B cell (primary cell): ENCODE results near the gene FRMPD4. TPM values are rescaled to one million over a fixed set of nuclear protein-coding genes. Genes with fewer than 3 reads are reported as not detected.

Experiments
- ATAC-seq: fragments of 200-7000 bp; cut with Tn5 transposase; one replicate; pipeline ENCODE4 v1.10.0; 2021; ENCODE audit warnings: low read depth, mild to moderate bottlenecking, moderate number of reproducible peaks, moderate library complexity
- CTCF ChIA-PET: fragments of 350-600 bp; sonication (Branson Sonifier 250); formaldehyde crosslinking; loops from one replicate; lab custom pipeline; 2021; ENCODE audit warnings: antibody characterized with exemption, inconsistent platforms; lab: Charles Lee
- POLR2A ChIA-PET: fragments of 350-600 bp; sonication (Branson Sonifier 250); formaldehyde crosslinking; loops from one replicate; lab custom pipeline; 2021; ENCODE audit warnings: antibody characterized with exemption; lab: Charles Lee
- DNase-seq: peaks from one replicate; pipeline ENCODE4 v3.0.0; 2013
- H2AFZ ChIP-seq: 2 replicates; pipeline ENCODE4 v1.6.1; 2012; ENCODE audit warnings: mild to moderate bottlenecking, low read depth, low read length; ENCODE audit not compliant: insufficient read depth, poor library complexity, severe bottlenecking
- H3K27ac ChIP-seq, 2 donors: 1 replicate in 1 of 2; 2 replicates in 1 of 2; pipeline ENCODE4 v1.5.1; 2012 to 2013; ENCODE audit warnings: low read length in 2 of 2, mild to moderate bottlenecking in 2 of 2, moderate library complexity in 1 of 2
- H3K27me3 ChIP-seq, 4 experiments: fragments of 200-600 bp in 1 of 4; sonication (generic) in 1 of 4; replicated peaks in 1 of 4; 1 replicate in 2 of 4; 2 replicates in 2 of 4; pipeline versions ENCODE4 v1.6.1 to v1.7.0; 2013 to 2016; ENCODE audit warnings: low read length in 3 of 4, mild to moderate bottlenecking in 2 of 4, mixed read lengths in 1 of 4, moderate library complexity in 1 of 4; ENCODE audit not compliant: insufficient read depth in 4 of 4, control insufficient read depth in 3 of 4; ENCODE audit errors: control extremely low read depth in 1 of 4
- H3K36me3 ChIP-seq, 2 experiments: replicated peaks in 1 of 2; 1 replicate in 1 of 2; 2 replicates in 1 of 2; pipeline versions ENCODE4 v1.6.1 to v1.7.1; 2013; ENCODE audit warnings: low read length in 1 of 2; ENCODE audit not compliant: insufficient read depth in 2 of 2, control insufficient read depth in 1 of 2; ENCODE audit errors: control extremely low read depth in 1 of 2, extremely low read depth in 1 of 2
- H3K4me1 ChIP-seq, 2 donors: fragments of 200-600 bp in 1 of 2; sonication (generic) in 1 of 2; 1 replicate in 1 of 2; 2 replicates in 1 of 2; pipeline versions ENCODE4 v1.5.1 to v1.6.1; 2013 to 2017; ENCODE audit warnings: low read length in 2 of 2; ENCODE audit not compliant: control insufficient read depth in 2 of 2, insufficient read depth in 2 of 2
- H3K4me2 ChIP-seq: replicated peaks from 2 replicates; pipeline ENCODE3; 2012; ENCODE audit warnings: mild to moderate bottlenecking, low read depth, low read length; ENCODE audit not compliant: poor library complexity, severe bottlenecking
- H3K4me3 ChIP-seq, 5 experiments: fragments of 200-600 bp in 1 of 5; sonication (generic) in 1 of 5; 1 replicate in 3 of 5; 2 replicates in 2 of 5; pipeline versions ENCODE4 v1.5.1 to v1.7.0; 2011 to 2016; ENCODE audit warnings: low read length in 4 of 5, mild to moderate bottlenecking in 4 of 5, low read depth in 2 of 5, control low read depth in 1 of 5, moderate library complexity in 1 of 5; ENCODE audit not compliant: insufficient read depth in 1 of 5; ENCODE audit errors: control extremely low read depth in 1 of 5, extremely low read depth in 1 of 5
- H3K79me2 ChIP-seq: fragments of 200-600 bp; sonication (generic); one replicate; pipeline ENCODE4 v1.6.0; 2016; ENCODE audit warnings: low read length; ENCODE audit not compliant: control insufficient read depth, insufficient read depth
- H3K9ac ChIP-seq: fragments of 200-600 bp; sonication (generic); 2 replicates; pipeline ENCODE4 v1.6.1; 2017; ENCODE audit warnings: mild to moderate bottlenecking, low read length, moderate library complexity
- H3K9me3 ChIP-seq, 3 donors: one replicate each; pipeline versions ENCODE4 v1.6.1 to v1.7.1; 2013; ENCODE audit warnings: low read length in 2 of 3; ENCODE audit not compliant: control insufficient read depth in 2 of 3, insufficient read depth in 1 of 3; ENCODE audit errors: control extremely low read depth in 1 of 3
- H4K20me1 ChIP-seq: 2 replicates; pipeline ENCODE4 v1.6.0; 2012; ENCODE audit warnings: mild to moderate bottlenecking, low read length; ENCODE audit not compliant: insufficient read depth, control insufficient read depth, poor library complexity, severe bottlenecking
- H3K27ac Mint-ChIP-seq: one replicate; pipeline ENCODE4 v1.8.0; 2021; ENCODE audit warnings: mixed read lengths
- H3K27me3 Mint-ChIP-seq: one replicate; pipeline ENCODE4 v1.8.0; 2021; ENCODE audit warnings: mixed read lengths
- H3K4me1 Mint-ChIP-seq: one replicate; pipeline ENCODE4 v1.8.0; 2021; ENCODE audit warnings: mixed read lengths
- H3K4me3 Mint-ChIP-seq: one replicate; pipeline ENCODE4 v1.8.0; 2021; ENCODE audit warnings: mixed read lengths
- H3K9me3 Mint-ChIP-seq: one replicate; pipeline ENCODE4 v1.8.0; 2022; ENCODE audit warnings: mixed read lengths; ENCODE audit not compliant: insufficient read depth
- CTCF ChIP-seq: fragments of 200-600 bp; IDR thresholded peaks from one replicate; pipeline ENCODE4 v1.8.0; 2022; ENCODE audit warnings: antibody characterized with exemption, mild to moderate bottlenecking
- EZH2 ChIP-seq: IDR thresholded peaks from 2 replicates; pipeline ENCODE4 v1.6.1; 2012; ENCODE audit warnings: borderline replicate concordance, low read depth, mild to moderate bottlenecking, moderate library complexity, low read length; ENCODE audit not compliant: insufficient read depth, poor library complexity, severe bottlenecking
- WGBS: methylation state at CpG from one replicate; pipeline ENCODE4 v1.1.5; 2013; ENCODE audit warnings: missing lambda C conversion rate; ENCODE audit not compliant: insufficient coverage; 5-methylcytosine and 5-hydroxymethylcytosine counted together
- intact Hi-C: fragments of 100-400 bp; cut with micrococcal nuclease; formaldehyde crosslinking; loops from one replicate; pipeline ENCODE4 v1.10.0; 2022
- polyA plus RNA-seq: library from polyadenylated mRNA; depleted of rRNA; stranded (reverse); fragments of >200 nt; gene quantifications from 2 replicates; pipeline ENCODE4 v1.2.3, GENCODE V29; 2012
- total RNA-seq, 2 donors: library from RNA; stranded (reverse); fragments of 120-200 nt in 1 of 2; gene quantifications; 1 replicate in 1 of 2; 2 replicates in 1 of 2; pipeline versions ENCODE4 v1.2.3 to v1.2.4, GENCODE V29; 2013 to 2022

Gene FRMPD4
- total and polyA plus RNA-seq, 2 donors (not counting 1 experiment from before 2014, with no cell fraction given): not detected

GRCh38 chrX:12237771-12238170, 99.5 kb downstream of the FRMPD4 start:
- Histone ChIP-seq H3K36me3 (no peaks in the 10 kb centered on the region), H3K4me3 (no peak overlapping the region), H3K27me3 (no peaks in the 10 kb centered on the region), H3K27ac (no peak overlapping the region), H3K9ac (no peak overlapping the region), H3K9me3 (no peaks in the 10 kb centered on the region), H3K79me2 (no peaks in the 10 kb centered on the region), H3K4me1 (no peaks in the 10 kb centered on the region), H2AFZ (no peak overlapping the region), H4K20me1 (no peaks in the 10 kb centered on the region), H3K4me2 (no peak overlapping the region)
- DNase-seq (no peak), ATAC-seq (no peak)
- no peak for TF ChIP-seq EZH2
- H3K27me3 Mint-ChIP-seq: no peaks in the 10 kb centered on the region
- H3K4me1 Mint-ChIP-seq: no peaks in the 10 kb centered on the region
- H3K4me3 Mint-ChIP-seq: no peak overlapping the region
- CTCF ChIA-PET: no interaction called here
- POLR2A ChIA-PET: no interaction called here
- intact Hi-C loops: no loop called here
- no CpG with 5 or more reads among the region's 2 CpGs for WGBS
- no peak overlapping the region for H3K27ac Mint-ChIP-seq
- H3K9me3 Mint-ChIP-seq: no peaks in the 10 kb centered on the region

GRCh38 chrX:12239356-12240082, 101.2 kb downstream of the FRMPD4 start:
- Mint-ChIP-seq H3K9me3 (no peaks in the 10 kb centered on the region), H3K4me3 (no peak overlapping the region), H3K27ac (no peak overlapping the region), H3K4me1 (no peaks in the 10 kb centered on the region), H3K27me3 (no peaks in the 10 kb centered on the region)
- POLR2A ChIA-PET: no interaction called here
- H3K4me3 ChIP-seq: no peak overlapping the region
- no peaks in the 10 kb centered on the region for H3K36me3 ChIP-seq
- H3K9me3 ChIP-seq: no peaks in the 10 kb centered on the region
- no peaks in the 10 kb centered on the region for H3K27me3 ChIP-seq
- WGBS: no CpG with 5 or more reads among the region's 5 CpGs
- no peak for DNase-seq
- TF ChIP-seq EZH2 (no peak), CTCF (no peak)
- no peaks in the 10 kb centered on the region for H3K79me2 ChIP-seq
- H3K27ac ChIP-seq: no peak overlapping the region
- H3K4me2 ChIP-seq: no peak overlapping the region
- no peaks in the 10 kb centered on the region for H3K4me1 ChIP-seq
- CTCF ChIA-PET: no interaction called here
- intact Hi-C loops: no loop called here
- no peak overlapping the region for H2AFZ ChIP-seq
- no peaks in the 10 kb centered on the region for H4K20me1 ChIP-seq
- no peak for ATAC-seq
- no peak overlapping the region for H3K9ac ChIP-seq
